ENCODE measurements around the gene SIAH2. TPM values are rescaled to one million over a fixed set of nuclear protein-coding genes. Genes with fewer than 3 reads are reported as not detected.

SIAH2 gene
- total RNA-seq, 1 donor from 2014 or later = 39.7 TPM

- Mint-ChIP-seq H3K27me3 (ENCODE audit: low read depth) (no peaks in the 10 kb centered on the region), H3K27ac (ENCODE audit: unreplicated experiment) (no peak overlapping the region), H3K9me3 (ENCODE audit: low read depth) (no peaks in the 10 kb centered on the region), H3K4me3 (ENCODE audit: unreplicated experiment) (no peak overlapping the region), H3K36me3 (ENCODE audit: low read depth) (no peaks in the 10 kb centered on the region), H3K4me1 (ENCODE audit: low read depth) (peaks cover 6% of the 10 kb centered on the region)
- no peak for DNase-seq (ENCODE audit: low spot score)
- no peak for TF ChIP-seq CTCF (IDR thresholded peaks at IDR 0.05)
These were observed 37.4 kb downstream of the SIAH2 start for GRCh38 chr3:150725548-150725947.

GRCh38 chr3:150723946-150724345, 39.0 kb downstream of the SIAH2 start:
- Mint-ChIP-seq H3K4me1 (ENCODE audit: low read depth) (peaks cover 6% of the 10 kb centered on the region), H3K36me3 (ENCODE audit: low read depth) (no peaks in the 10 kb centered on the region), H3K27ac (ENCODE audit: unreplicated experiment) (no peak overlapping the region), H3K4me3 (ENCODE audit: unreplicated experiment) (no peak overlapping the region), H3K9me3 (ENCODE audit: low read depth) (no peaks in the 10 kb centered on the region), H3K27me3 (ENCODE audit: low read depth) (no peaks in the 10 kb centered on the region)
- no peak for DNase-seq (ENCODE audit: low spot score)
- no peak for TF ChIP-seq CTCF (IDR thresholded peaks at IDR 0.05)

GRCh38 chr3:150722267-150722666, 40.7 kb downstream of the SIAH2 start:
- peaks cover 6% of the 10 kb centered on the region for H3K4me1 Mint-ChIP-seq (ENCODE audit: low read depth)
- no peak for DNase-seq (ENCODE audit: low spot score)

GRCh38 chr3:150721285-150722130, 41.5 kb downstream of the SIAH2 start:
- peak; percentile 93 for TF ChIP-seq CTCF (IDR thresholded peaks at IDR 0.05)
- Mint-ChIP-seq H3K4me1 (ENCODE audit: low read depth) (peaks cover 6% of the 10 kb centered on the region), H3K9me3 (ENCODE audit: low read depth) (no peaks in the 10 kb centered on the region), H3K4me3 (ENCODE audit: unreplicated experiment) (no peak overlapping the region), H3K27ac (ENCODE audit: unreplicated experiment) (no peak overlapping the region), H3K27me3 (ENCODE audit: low read depth) (no peaks in the 10 kb centered on the region), H3K36me3 (ENCODE audit: low read depth) (no peaks in the 10 kb centered on the region)
- DNase-seq (ENCODE audit: low spot score) = no peak

More at GRCh38 chr3:150722267-150722666, 40.7 kb downstream of the SIAH2 start:
- Mint-ChIP-seq H3K4me3 (ENCODE audit: unreplicated experiment) (no peak overlapping the region), H3K36me3 (ENCODE audit: low read depth) (no peaks in the 10 kb centered on the region), H3K27ac (ENCODE audit: unreplicated experiment) (no peak overlapping the region), H3K9me3 (ENCODE audit: low read depth) (no peaks in the 10 kb centered on the region), H3K27me3 (ENCODE audit: low read depth) (no peaks in the 10 kb centered on the region)
- TF ChIP-seq CTCF (IDR thresholded peaks at IDR 0.05) = no peak

- peaks cover under 1% of the 10 kb centered on the region for H3K9me3 Mint-ChIP-seq (ENCODE audit: low read depth)
- no peak overlapping the region for H3K27ac Mint-ChIP-seq (ENCODE audit: unreplicated experiment)
- H3K27me3 Mint-ChIP-seq (ENCODE audit: low read depth) = no peaks in the 10 kb centered on the region
- H3K4me3 Mint-ChIP-seq (ENCODE audit: unreplicated experiment) = no peak overlapping the region
- peaks cover 6% of the 10 kb centered on the region for H3K4me1 Mint-ChIP-seq (ENCODE audit: low read depth)
- no peak for DNase-seq (ENCODE audit: low spot score)
- TF ChIP-seq CTCF (IDR thresholded peaks at IDR 0.05) = no peak
- H3K36me3 Mint-ChIP-seq (ENCODE audit: low read depth) = no peaks in the 10 kb centered on the region
These were observed 42.5 kb downstream of the SIAH2 start for GRCh38 chr3:150720444-150720843.
